ENCODE results near the gene DNHD1.

Gene DNHD1

DNA sequence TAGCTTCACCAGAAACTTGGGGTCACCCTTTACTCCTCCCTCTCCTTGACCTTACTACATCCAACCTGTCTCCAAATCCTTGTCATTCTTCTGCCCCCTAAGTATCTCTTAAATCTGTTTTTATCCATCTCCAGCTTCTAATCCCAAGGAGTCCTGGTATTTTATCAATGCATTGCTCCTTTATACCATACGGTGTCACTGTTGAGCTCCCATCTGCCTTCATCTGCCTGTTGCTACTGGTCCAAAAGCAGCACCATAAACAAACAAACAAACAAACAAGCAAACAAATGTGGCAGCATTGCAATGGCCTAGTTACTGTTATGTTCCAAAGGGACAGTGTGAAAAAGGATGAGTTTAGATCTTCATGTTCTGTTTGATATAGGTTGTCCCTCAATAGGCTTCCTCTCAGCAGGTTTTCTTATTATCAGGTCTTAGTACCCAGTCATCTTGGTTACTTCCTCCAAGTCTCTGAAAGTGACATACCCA lies 34.2 kb downstream of the DNHD1 start:
- DNase-seq: peak; percentile 42

- no peak for DNase-seq
These were observed 41.4 kb downstream of the DNHD1 start for GRCh38 chr11:6538456-6538855.

GRCh38 chr11:6538945-6539344 lies 41.9 kb downstream of the DNHD1 start:
- no peak for DNase-seq

GRCh38 chr11:6539748-6540268 lies 42.7 kb downstream of the DNHD1 start:
- no peak for DNase-seq

GRCh38 chr11:6541356-6541755 lies 44.3 kb downstream of the DNHD1 start:
- DNase-seq: no peak

DNA sequence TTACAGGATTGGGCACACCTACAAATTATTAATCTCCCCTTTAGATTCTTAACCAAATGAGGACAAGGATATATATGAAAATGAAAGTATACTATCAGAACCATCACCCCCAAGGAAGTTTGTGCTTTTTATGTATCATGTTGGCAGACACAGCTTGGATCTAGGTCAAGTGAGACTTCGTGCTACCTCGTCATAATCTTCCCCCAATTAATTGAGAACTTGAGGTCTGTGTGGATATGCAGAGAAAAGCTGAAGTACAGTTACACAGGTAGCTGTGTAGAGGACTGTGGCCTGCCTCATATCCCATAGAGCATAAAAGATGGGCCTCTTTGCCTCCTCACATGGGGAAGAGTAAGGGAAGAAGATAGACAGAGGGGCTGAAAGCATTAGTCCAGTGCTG lies 45.6 kb downstream of the DNHD1 start:
- no peak for DNase-seq

DNA sequence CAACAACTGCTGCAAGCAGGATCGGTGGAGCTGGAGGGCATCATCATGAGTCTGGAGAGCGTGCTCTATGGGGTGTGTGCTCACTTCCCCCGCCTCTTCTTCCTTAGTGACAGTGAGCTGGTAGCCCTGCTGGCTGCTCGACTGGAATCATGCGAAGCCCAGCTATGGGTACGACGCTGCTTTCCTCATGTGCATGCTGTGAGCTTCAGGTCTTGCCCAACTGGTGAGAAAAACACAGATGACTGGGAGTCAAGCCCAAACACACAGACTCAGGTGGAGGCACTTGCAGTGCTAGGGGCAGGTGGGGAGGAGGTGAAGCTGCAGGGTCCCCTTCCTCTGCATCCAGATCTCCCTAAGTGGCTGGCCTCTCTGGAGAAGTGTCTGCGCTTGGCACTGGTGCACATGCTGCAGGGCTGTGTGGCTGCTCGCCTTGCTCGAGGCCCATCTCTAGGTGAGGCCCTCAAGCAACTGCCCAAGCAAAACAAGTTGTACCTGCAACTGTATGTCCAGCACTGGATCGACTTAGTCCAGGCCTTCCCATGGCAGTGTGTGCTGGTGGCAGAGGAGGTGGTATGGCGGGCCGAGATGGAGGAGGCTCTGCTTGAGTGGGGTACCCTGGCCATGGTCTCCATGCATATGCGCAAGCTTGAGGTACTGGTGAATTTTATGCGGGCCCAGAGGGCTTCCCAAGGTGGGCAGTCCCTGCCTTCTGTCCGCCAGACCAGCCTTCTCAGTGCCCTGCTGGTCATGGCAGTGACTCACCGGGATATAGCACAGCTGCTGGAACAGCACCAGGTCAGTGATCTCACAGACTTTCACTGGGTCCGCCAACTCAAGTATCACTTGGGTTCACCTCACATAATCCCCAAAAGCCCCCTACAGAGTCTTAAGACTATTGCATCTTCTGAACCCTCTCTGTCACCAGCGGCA lies 48.1 kb downstream of the DNHD1 start:
- no peak for DNase-seq

GRCh38 chr11:6545917-6546605 lies 49.0 kb downstream of the DNHD1 start:
- DNase-seq: no peak

- no peak for DNase-seq
These were observed 49.7 kb downstream of the DNHD1 start for GRCh38 chr11:6546735-6547134.

- DNase-seq: no peak
These were observed 50.1 kb downstream of the DNHD1 start for GRCh38 chr11:6547177-6547576.

DNA sequence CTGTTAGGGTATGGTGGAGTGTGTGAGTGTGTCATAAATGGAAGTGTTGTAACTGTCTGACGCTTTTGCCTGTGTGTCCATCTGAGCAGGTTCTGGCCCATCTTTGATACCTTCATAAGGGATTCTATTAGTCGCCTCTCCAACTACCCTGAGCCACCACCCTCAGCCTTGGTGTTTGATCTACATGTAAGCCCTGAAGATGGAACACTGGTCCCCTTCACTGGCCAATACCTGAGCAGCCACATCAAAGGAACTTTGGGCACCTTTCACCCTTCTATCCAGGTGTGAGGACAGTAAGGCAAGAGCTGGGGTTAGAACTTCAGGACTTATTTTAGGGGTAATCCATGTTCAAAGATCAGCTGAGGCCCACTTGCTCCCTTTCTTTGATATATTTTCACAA lies 51.0 kb downstream of the DNHD1 start:
- DNase-seq: no peak

- no peak for DNase-seq
These were observed 51.6 kb downstream of the DNHD1 start for GRCh38 chr11:6548641-6549040.

GRCh38 chr11:6553634-6554033 lies 56.6 kb downstream of the DNHD1 start:
- DNase-seq: no peak

DNA sequence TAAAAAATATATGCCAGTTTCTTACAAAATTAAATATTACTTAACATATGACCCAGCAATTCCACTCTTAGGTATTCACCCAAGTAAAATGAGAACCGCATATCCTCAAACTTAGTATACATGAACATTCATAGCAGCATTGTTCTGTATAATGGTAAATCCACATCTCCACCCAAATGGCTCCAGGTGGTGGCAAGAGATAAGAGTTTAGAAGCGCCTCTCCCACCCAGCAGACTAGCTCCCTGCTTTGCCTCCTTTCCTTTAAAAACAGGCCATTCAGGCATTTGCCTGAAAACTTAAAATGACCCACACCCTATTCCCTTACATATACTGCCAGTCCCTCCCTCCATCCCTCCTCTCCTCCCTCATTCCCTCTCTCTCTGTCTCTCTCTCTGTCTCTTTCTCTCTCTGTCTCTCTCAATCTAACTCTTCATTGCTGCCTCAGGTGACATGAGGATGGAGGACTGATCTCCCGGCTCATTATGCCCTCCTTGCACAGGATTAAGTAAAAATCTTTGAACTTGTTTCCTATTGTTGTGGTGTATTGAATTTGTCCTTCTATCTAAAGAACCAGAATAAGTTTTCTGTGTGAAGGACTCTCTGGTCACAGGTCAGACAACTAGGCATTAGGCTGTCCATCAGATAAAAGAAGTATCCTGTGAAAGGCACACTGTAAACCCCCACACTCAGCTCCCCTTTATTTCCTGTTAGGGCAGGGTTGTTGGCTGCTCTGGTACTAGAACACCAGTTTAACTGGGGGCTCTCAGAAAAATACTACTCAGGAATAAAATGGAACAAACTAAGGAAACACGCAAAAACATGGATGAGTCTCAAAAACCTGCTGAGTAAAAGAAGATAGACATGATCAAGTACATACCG lies 58.0 kb downstream of the DNHD1 start:
- DNase-seq: no peak

- DNase-seq: no peak
These were observed 59.3 kb downstream of the DNHD1 start for GRCh38 chr11:6556139-6556949.

- DNase-seq: no peak
These were observed 60.0 kb downstream of the DNHD1 start for GRCh38 chr11:6557063-6557462.

DNA sequence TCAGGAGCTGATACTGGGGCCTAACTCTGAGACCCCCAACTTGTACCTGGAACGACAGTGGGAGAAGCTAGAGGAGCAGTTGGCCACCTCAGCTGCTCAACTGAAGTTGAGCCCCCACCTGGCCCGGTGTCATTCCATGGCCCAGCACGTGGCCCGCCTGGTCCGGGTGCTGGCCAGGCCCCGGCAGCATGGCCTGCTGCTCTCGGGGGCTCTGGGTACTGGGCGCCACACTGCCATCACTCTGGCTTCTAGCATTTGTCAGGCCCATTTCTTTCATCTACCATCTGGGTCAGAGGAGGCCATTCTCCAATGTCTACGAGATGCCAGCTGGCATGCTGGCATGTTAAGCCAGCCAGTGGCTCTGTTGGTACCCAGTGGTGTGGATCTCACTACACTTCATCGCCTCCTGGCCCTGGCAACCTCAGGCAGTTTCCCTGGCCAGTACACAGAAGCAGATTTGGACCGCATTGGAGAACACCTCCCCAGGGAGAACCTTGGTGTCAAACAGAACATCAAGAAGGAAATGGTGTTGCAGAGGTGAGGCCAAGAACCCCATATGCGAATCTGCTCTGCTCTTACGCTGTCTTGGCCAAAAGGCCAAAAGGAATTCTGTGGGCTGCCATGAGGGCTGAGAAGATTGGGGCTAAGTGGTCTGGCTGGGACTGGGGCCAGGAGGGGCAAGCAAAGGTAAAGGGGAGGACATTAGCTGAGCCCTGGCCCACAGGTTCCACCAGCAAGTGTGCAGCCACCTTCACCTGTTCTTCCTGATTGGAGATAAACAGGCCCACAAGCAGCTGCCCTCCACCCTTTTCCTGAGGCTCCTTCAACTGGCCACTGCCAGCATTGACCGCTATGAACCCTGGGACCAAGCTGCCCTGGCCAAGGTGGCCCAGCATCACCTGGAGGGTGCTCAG lies 60.9 kb downstream of the DNHD1 start:
- DNase-seq: no peak

- DNase-seq: no peak
These were observed 62.3 kb downstream of the DNHD1 start for GRCh38 chr11:6559369-6559768.

DNA sequence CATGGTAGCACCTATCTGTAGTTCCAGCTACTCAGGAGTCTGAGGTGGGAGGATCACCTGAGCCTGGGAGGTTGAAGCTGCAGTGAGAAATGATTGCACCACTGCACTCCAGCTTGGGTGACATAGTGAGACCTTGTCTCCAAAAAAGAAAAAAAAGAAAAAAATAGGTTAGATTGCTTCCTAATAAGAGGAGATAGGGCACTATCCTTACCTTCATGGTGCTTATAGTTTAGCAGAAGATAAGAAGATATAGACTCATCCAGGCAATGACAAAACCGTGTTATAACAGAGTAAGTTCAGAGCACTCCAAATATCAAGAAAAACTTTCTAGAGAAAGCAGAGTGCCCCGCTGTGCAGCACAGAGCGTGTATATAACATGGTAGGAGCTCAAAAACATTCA lies 64.2 kb downstream of the DNHD1 start:
- no peak for DNase-seq

- DNase-seq: no peak
These were observed 66.1 kb downstream of the DNHD1 start for GRCh38 chr11:6563121-6563619.

GRCh38 chr11:6563667-6564066 lies 66.6 kb downstream of the DNHD1 start:
- no peak for DNase-seq

Data from NCI-H526 treated with DMSO at 0.1 percent for 48 hours (cell line).